ENCODE data around the gene HAND1. TPM values are rescaled to one million over a fixed set of nuclear protein-coding genes. Genes with fewer than 3 reads are reported as not detected.
"Not testable (repeated sequence)": the region's sequence is repeated elsewhere in the genome, so short reads cannot be mapped to it uniquely, and the experiment has no call there.

Gene HAND1
- total and polyA plus RNA-seq, 4 donors: not detected

DNA sequence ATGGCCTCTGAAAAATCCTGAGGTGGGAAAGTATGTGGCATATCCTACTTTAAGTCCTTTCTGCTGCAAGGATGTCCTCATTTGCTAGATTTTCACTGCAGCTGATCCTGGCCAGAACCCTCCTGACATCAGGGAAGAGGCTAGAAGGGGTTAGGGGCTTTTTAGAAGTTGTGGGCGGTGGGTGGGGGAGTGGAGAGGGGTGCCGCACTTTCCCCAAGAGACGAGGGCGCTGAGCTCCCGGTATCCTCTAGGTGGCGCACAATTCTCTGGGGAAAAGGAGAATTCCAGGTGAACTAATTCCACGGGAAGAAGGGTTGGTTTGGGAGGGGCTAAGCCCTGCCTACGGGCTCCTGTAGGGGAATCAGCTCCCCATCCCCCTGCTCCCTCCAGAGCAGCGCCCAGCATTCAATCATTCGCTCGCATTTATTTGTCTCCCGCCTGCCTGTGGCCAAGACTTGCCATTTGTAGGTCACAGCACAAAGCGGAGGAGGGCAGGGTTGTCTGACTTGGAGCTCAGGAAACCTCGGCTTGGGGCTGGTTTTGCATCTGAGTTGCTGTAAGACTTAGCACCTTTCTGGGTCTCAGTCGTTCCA is 42.9 kb upstream of the HAND1 start:
- Histone ChIP-seq H3K27ac (ENCODE audit: low read depth in 1 of 2, low read length in 2 of 2) (no peak overlapping the region), H3K27me3 (ENCODE audit: control insufficient read depth in 1 of 2, insufficient read depth in 2 of 2, low read length in 1 of 2) (no peaks in the 10 kb centered on the region), H3K4me3 (ENCODE audit: low read length in 2 of 2) (no peak overlapping the region), H3K36me3 (ENCODE audit: control insufficient read depth in 1 of 2, insufficient read depth in 2 of 2, low read length in 1 of 2) (no peaks in the 10 kb centered on the region), H3K9me3 (ENCODE audit: control insufficient read depth, low read length) (no peaks in the 10 kb centered on the region), H3K4me1 (ENCODE audit: control insufficient read depth in 1 of 2, insufficient read depth in 2 of 2, low read length in 2 of 2) (no peaks in the 10 kb centered on the region)
- intact Hi-C loops (cut with DNase I): no loop called here
- DNase-seq (no peak), ATAC-seq (ENCODE audit: low FRiP score) (no peak)
- WGBS, 2 donors: 12% methylated on average over 15 of the region's 15 CpGs

DNA sequence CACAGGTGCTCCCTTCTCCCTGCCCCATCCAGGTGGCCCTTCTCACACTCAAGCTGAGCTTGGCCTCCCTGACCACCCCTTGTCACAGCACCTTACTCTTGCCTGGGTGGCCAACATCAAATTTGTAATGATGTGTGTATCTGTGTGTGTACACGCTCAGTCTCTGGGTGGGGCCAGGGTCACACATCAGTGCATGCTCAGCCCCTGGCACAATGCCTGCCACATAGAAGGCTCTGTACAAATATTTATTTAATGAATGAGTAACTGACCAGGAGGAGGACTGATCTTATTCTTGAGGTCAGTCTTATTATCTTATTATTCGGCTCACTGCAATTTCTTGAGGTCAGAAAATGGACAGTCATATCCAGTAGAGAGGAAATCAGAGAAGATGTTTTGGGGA is 41.3 kb upstream of the HAND1 start:
- WGBS, 2 donors: 87 to 88% methylated on average over 2 of the region's 2 CpGs

DNA sequence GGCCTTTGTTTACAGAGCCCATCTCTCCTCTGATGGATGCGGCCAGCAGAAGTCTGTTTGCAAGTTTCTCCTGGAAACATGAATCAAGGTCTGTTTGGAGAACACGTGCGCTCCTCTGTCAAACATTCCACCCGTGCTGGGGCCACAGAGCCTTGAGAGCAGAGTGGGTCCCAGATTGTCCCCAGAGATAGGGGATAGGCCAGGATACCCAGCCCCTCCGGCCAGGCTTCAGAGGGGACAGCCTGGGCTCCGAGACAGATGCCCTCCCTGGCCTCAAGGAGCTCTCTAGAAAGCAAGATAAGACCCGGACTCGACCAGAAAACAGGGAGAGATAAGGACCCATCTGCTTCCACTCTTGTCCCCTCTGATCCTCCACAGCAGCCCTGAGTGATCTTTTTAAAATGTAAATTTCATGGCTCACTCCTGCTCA is 40.4 kb upstream of the HAND1 start:
- H3K36me3 ChIP-seq (ENCODE audit: control insufficient read depth in 1 of 2, insufficient read depth in 2 of 2, low read length in 1 of 2): no peaks in the 10 kb centered on the region
- DNase-seq: no peak
- no peak overlapping the region for H3K27ac ChIP-seq (ENCODE audit: low read depth in 1 of 2, low read length in 2 of 2)
- intact Hi-C loops (cut with DNase I): no loop called here
- ATAC-seq (ENCODE audit: low FRiP score): no peak
- H3K9me3 ChIP-seq (ENCODE audit: control insufficient read depth, low read length): no peaks in the 10 kb centered on the region
- 77 to 81% methylated on average over 8 of the region's 8 CpGs for WGBS, 2 donors
- H3K4me3 ChIP-seq (ENCODE audit: low read length in 2 of 2): no peak overlapping the region
- H3K27me3 ChIP-seq (ENCODE audit: control insufficient read depth in 1 of 2, insufficient read depth in 2 of 2, low read length in 1 of 2): no peaks in the 10 kb centered on the region
- H3K4me1 ChIP-seq (ENCODE audit: control insufficient read depth in 1 of 2, insufficient read depth in 2 of 2, low read length in 2 of 2): no peaks in the 10 kb centered on the region

More for the DNA sequence above, 41.3 kb upstream of the HAND1 start:
- Histone ChIP-seq H3K9me3 (ENCODE audit: control insufficient read depth, low read length) (no peaks in the 10 kb centered on the region), H3K36me3 (ENCODE audit: control insufficient read depth in 1 of 2, insufficient read depth in 2 of 2, low read length in 1 of 2) (no peaks in the 10 kb centered on the region), H3K4me1 (ENCODE audit: control insufficient read depth in 1 of 2, insufficient read depth in 2 of 2, low read length in 2 of 2) (no peaks in the 10 kb centered on the region), H3K27me3 (ENCODE audit: control insufficient read depth in 1 of 2, insufficient read depth in 2 of 2, low read length in 1 of 2) (no peaks in the 10 kb centered on the region), H3K27ac (ENCODE audit: low read depth in 1 of 2, low read length in 2 of 2) (no peak overlapping the region), H3K4me3 (ENCODE audit: low read length in 2 of 2) (no peak overlapping the region)
- DNase-seq (no peak), ATAC-seq (ENCODE audit: low FRiP score) (no peak)
- intact Hi-C loops (cut with DNase I): no loop called here

DNA sequence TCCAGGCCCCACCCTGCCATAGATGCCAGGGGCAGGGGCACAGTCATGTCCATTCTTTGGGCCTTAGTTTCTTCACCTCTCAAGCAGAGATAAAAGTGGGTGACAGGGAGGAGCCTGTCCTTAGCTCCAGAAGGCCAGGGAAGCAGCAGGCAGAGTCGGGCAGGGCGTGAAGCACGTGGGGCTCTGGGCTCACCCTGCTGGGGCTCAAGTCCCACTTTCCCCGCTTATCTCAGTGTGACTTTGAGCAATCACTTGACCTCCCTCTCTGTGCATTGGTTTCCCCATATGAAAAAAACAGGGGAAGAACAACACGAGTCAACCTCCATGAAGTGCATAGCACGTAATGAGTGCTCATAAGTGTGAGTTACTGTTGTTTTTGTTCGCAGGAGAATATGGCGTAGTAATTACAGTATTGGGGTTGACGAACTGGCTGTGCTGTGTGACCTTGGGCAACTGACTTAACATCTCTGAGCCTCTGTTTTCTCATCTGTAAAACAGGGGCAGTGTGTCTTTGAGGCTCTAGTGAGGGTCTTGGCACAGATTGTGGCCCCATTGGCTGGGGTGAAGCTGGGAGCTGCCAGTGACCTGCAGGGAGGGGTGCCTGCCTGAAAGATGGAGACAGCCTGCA is 39.9 kb upstream of the HAND1 start:
- ATAC-seq (ENCODE audit: low FRiP score): no peak
- intact Hi-C loops (cut with DNase I): no loop called here
- Histone ChIP-seq H3K36me3 (ENCODE audit: control insufficient read depth in 1 of 2, insufficient read depth in 2 of 2, low read length in 1 of 2) (no peaks in the 10 kb centered on the region), H3K4me3 (ENCODE audit: low read length in 2 of 2) (no peak overlapping the region), H3K9me3 (ENCODE audit: control insufficient read depth, low read length) (no peaks in the 10 kb centered on the region), H3K4me1 (ENCODE audit: control insufficient read depth in 1 of 2, insufficient read depth in 2 of 2, low read length in 2 of 2) (no peaks in the 10 kb centered on the region), H3K27me3 (ENCODE audit: control insufficient read depth in 1 of 2, insufficient read depth in 2 of 2, low read length in 1 of 2) (no peaks in the 10 kb centered on the region), H3K27ac (ENCODE audit: low read depth in 1 of 2, low read length in 2 of 2) (no peak overlapping the region)
- 92 to 97% methylated on average over 9 of the region's 9 CpGs for WGBS, 2 donors
- no peak for DNase-seq

DNA sequence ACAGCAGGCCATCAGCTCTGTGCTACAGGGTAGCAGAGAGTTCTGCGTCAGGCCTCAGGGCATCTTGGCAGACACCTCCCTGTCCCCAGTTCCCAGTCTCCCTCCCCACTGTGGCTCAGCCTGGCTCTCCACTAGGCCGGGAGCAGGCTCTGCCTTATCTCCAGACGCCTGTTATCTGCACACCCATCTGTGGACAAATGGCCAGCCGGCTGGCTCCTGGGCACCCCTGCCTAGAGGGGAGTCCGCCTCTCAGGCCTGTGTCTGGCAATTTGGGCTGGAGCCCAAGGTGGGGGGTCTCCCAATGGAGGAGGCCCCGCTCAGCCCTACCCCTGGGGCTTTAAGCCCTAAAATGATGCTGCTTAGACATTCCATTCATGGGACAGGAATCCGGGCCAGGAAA is 39.2 kb upstream of the HAND1 start:
- DNase-seq (no peak), ATAC-seq (ENCODE audit: low FRiP score) (no peak)
- Histone ChIP-seq H3K4me3 (ENCODE audit: low read length in 2 of 2) (no peak overlapping the region), H3K9me3 (ENCODE audit: control insufficient read depth, low read length) (no peaks in the 10 kb centered on the region), H3K27me3 (ENCODE audit: control insufficient read depth in 1 of 2, insufficient read depth in 2 of 2, low read length in 1 of 2) (no peaks in the 10 kb centered on the region), H3K36me3 (ENCODE audit: control insufficient read depth in 1 of 2, insufficient read depth in 2 of 2, low read length in 1 of 2) (no peaks in the 10 kb centered on the region), H3K4me1 (ENCODE audit: control insufficient read depth in 1 of 2, insufficient read depth in 2 of 2, low read length in 2 of 2) (no peaks in the 10 kb centered on the region), H3K27ac (ENCODE audit: low read depth in 1 of 2, low read length in 2 of 2) (no peak overlapping the region)
- intact Hi-C loops (cut with DNase I): no loop called here
- 80 to 82% methylated on average over 7 of the region's 7 CpGs for WGBS, 2 donors

DNA sequence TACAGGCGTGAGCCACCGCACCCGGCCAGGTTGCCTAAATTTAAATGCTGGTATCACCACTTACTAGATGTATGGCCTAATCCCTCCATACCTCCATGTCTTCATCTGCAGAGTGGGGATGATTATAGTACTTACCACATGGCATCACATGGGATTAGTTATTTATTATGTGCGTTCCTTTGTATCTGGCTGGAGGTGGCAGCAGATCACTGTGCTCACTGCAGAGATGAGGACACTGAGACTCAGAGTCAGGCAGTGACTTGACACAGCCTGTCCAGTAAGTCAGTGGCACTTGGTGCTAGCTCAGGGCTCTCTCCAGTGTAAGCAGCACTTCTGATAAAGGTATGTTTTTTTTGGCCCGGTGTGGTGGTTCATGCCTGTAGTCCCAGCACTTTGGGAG is 38.4 kb upstream of the HAND1 start:
- intact Hi-C loops (cut with DNase I): no loop called here
- ATAC-seq (ENCODE audit: low FRiP score) (no peak), DNase-seq (no peak)
- Histone ChIP-seq H3K4me1 (ENCODE audit: control insufficient read depth in 1 of 2, insufficient read depth in 2 of 2, low read length in 2 of 2) (no peaks in the 10 kb centered on the region), H3K27me3 (ENCODE audit: control insufficient read depth in 1 of 2, insufficient read depth in 2 of 2, low read length in 1 of 2) (no peaks in the 10 kb centered on the region), H3K36me3 (ENCODE audit: control insufficient read depth in 1 of 2, insufficient read depth in 2 of 2, low read length in 1 of 2) (no peaks in the 10 kb centered on the region), H3K9me3 (ENCODE audit: control insufficient read depth, low read length) (no peaks in the 10 kb centered on the region), H3K27ac (ENCODE audit: low read depth in 1 of 2, low read length in 2 of 2) (no peak overlapping the region), H3K4me3 (ENCODE audit: low read length in 2 of 2) (no peak overlapping the region)
- WGBS, 2 donors: 90 to 91% methylated on average over 5 of the region's 5 CpGs

DNA sequence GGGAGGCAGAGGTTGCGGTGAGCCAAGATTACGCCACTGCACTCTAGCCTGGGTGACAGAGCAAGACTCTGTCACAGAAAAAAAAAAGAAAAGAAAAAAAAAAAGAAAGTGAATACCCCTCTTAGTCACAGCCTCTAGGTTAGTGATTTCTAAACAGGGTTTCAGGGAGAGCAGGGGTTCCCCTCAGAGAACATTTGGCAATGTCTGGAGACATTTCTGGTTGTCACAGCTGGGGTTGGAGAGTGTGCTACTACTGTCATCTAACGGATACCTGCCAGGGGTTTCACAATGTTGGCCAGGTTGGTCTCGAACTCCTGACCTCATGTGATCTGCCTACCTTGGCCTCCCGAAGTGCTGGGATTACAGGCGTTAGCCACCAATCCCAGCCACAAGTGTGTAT is 37.5 kb upstream of the HAND1 start:
- DNase-seq; H3K27ac ChIP-seq (ENCODE audit: low read depth in 1 of 2, low read length in 2 of 2); H3K4me3 ChIP-seq (ENCODE audit: low read length in 2 of 2); H3K4me1 ChIP-seq (ENCODE audit: control insufficient read depth in 1 of 2, insufficient read depth in 2 of 2, low read length in 2 of 2); ATAC-seq (ENCODE audit: low FRiP score); H3K9me3 ChIP-seq (ENCODE audit: control insufficient read depth, low read length); H3K36me3 ChIP-seq (ENCODE audit: control insufficient read depth in 1 of 2, insufficient read depth in 2 of 2, low read length in 1 of 2); intact Hi-C loops (cut with DNase I); H3K27me3 ChIP-seq (ENCODE audit: control insufficient read depth in 1 of 2, insufficient read depth in 2 of 2, low read length in 1 of 2): not testable (repeated sequence)
- WGBS, 2 donors: 92 to 94% methylated on average over 6 of the region's 6 CpGs

DNA sequence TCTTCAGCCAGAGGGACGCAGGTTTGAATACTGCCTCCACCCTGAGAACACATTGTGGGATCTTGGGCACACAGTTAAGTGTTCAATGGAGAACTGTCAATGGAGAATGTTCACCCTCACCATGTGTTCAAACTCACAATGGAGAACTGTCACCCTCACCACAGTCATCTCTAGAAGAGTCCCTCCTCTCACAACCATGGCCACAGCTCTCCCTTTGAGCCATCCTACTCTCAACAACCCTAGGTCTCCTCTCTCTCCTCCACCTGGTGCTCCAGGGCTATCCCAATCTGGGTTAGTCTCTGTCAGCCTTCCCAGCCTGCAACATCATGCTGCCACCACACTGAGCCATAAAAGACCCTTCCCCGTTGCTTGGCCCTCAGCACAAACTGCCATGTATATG is 36.3 kb upstream of the HAND1 start:
- Histone ChIP-seq H3K4me1 (ENCODE audit: control insufficient read depth in 1 of 2, insufficient read depth in 2 of 2, low read length in 2 of 2) (no peaks in the 10 kb centered on the region), H3K4me3 (ENCODE audit: low read length in 2 of 2) (no peak overlapping the region), H3K36me3 (ENCODE audit: control insufficient read depth in 1 of 2, insufficient read depth in 2 of 2, low read length in 1 of 2) (no peaks in the 10 kb centered on the region), H3K27me3 (ENCODE audit: control insufficient read depth in 1 of 2, insufficient read depth in 2 of 2, low read length in 1 of 2) (no peaks in the 10 kb centered on the region), H3K9me3 (ENCODE audit: control insufficient read depth, low read length) (no peaks in the 10 kb centered on the region), H3K27ac (ENCODE audit: low read depth in 1 of 2, low read length in 2 of 2) (no peak overlapping the region)
- 80 to 81% methylated on average over 2 of the region's 2 CpGs for WGBS, 2 donors
- DNase-seq: no peak
- no peak for ATAC-seq (ENCODE audit: low FRiP score)
- intact Hi-C loops (cut with DNase I): no loop called here

DNA sequence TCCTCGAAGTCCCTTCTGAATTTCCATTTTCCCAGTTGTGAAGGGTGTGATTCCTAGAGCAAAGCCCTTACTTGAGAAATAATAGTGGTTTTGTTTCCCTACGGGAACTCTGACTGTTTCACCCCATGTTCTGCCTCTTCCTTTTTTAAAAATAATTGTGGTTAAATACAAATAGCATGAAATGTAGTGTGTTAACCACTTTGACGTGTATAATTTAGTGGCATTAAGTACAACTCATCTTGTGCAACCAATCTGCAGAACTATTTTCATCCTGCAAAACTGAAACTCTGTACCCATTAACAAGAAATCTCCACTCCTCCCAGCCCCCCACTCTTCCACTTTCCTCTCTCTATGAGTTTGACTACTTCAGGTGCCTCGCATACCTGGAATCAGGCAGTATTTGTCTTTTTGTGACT is 35.6 kb upstream of the HAND1 start:
- no peak for DNase-seq
- ATAC-seq (ENCODE audit: low FRiP score): no peak
- no peak overlapping the region for H3K4me3 ChIP-seq (ENCODE audit: low read length in 2 of 2)
- H3K9me3 ChIP-seq (ENCODE audit: control insufficient read depth, low read length): no peaks in the 10 kb centered on the region
- intact Hi-C loops (cut with DNase I): no loop called here
- no peaks in the 10 kb centered on the region for H3K27me3 ChIP-seq (ENCODE audit: control insufficient read depth in 1 of 2, insufficient read depth in 2 of 2, low read length in 1 of 2)
- WGBS, 2 donors: 68 to 72% methylated on average over 4 of the region's 4 CpGs
- H3K36me3 ChIP-seq (ENCODE audit: control insufficient read depth in 1 of 2, insufficient read depth in 2 of 2, low read length in 1 of 2): no peaks in the 10 kb centered on the region
- H3K27ac ChIP-seq (ENCODE audit: low read depth in 1 of 2, low read length in 2 of 2): no peak overlapping the region
- H3K4me1 ChIP-seq (ENCODE audit: control insufficient read depth in 1 of 2, insufficient read depth in 2 of 2, low read length in 2 of 2): no peaks in the 10 kb centered on the region
